RPMI8226 (cell line): ENCODE measurements around the gene FOXA3.

ENCODE experiments used
- DNase-seq: peaks from one replicate; pipeline ENCODE4 v3.0.0-alpha.2; 2015

Gene FOXA3

DNA sequence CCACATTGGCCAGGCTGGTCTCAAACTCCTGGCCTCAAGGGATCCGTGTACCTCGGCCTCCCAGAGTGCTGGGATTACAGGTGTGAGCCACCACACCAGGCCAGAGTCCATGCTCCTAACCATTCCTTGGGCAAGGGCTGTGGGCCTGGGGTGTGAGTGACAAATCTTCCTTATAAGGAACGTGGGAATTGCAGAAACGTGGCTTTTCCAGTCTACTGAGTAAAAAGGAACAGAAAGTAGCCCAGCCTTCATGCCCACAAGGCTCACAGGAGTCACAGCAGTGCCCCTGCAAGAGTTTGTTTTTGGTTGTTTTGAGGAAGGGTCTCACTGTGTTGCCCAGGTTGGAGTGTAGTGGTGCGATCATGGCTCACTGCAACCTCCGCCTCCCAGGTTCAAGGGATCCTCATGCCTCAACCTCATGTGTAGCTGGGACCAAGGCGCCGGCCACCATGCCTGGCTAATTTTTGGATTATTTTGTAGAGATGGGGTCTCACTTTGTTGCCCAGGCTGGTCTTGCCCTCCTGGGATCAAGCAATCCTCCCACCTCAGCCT, 33.2 kb downstream of the FOXA3 start:
- DNase-seq: no peak

- no peak for DNase-seq
These were observed 35.1 kb downstream of the FOXA3 start for GRCh38 chr19:45899253-45899652.

- no peak for DNase-seq
These were observed 35.9 kb downstream of the FOXA3 start for GRCh38 chr19:45899919-45900589.

DNA sequence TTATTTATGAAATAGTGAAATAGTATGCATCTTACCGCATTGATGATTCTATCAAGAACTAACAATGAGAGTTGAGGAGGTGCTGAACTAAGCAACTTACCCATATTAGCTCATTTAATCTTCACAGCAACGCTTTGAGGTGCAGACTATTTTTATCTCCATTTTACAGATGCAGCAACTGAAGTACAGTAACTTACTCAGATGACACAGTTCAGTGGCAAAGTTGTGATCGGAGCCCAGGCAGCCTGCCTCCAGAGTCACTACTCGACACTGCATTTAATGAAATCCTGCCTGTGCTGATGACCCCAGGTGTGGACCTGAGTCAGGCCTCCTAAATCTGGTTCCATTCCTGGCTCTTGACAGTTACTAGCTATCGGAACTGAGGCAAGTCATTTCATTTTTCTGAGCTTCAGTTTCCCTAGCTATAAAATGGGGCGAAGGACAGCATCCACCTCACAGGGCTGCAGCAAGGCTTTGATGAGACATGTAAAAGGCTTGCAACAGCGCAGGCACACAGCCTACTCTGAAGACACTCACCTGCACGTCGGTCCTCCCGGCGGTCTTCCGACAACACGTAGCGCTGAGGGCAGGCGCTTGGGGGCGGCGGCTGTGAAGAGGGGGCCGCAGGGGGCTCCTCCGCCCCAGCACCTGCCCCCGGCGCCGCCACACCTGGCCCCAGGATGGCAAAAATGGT, 36.8 kb downstream of the FOXA3 start:
- peak; percentile 8 for DNase-seq

DNA sequence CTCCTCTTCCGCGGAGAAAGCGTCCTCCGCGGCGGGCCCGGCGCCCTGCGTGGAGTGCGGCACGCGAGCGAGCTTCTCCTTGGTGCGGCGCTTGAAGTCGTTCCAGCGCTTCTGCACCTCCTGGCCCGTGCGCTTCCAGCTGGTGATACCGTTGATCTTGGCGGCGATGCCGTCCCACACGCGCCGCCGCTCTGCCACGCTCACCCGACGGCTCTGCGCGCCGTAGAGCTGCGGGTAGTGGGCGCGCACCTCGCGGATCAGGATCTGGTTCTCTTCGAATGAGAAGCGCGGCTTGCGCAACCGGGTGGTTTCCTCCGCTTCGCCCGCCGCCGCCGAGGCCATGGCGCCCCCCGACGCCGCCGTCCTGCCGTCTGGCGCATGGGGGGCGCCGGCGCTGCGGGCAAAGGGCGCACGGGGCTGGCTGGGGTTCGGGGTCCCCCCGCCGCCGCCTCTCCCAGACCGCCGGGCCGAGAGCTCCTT, 37.3 kb downstream of the FOXA3 start:
- DNase-seq: no peak

GRCh38 chr19:45901912-45902650, 38.0 kb downstream of the FOXA3 start, which contains the start of gene MYPOP:
MYPOP (minus strand) TSS chr19:45902613; CDS start chr19:45901773, 840 bp downstream.
- DNase-seq: peak; percentile 17

DNA sequence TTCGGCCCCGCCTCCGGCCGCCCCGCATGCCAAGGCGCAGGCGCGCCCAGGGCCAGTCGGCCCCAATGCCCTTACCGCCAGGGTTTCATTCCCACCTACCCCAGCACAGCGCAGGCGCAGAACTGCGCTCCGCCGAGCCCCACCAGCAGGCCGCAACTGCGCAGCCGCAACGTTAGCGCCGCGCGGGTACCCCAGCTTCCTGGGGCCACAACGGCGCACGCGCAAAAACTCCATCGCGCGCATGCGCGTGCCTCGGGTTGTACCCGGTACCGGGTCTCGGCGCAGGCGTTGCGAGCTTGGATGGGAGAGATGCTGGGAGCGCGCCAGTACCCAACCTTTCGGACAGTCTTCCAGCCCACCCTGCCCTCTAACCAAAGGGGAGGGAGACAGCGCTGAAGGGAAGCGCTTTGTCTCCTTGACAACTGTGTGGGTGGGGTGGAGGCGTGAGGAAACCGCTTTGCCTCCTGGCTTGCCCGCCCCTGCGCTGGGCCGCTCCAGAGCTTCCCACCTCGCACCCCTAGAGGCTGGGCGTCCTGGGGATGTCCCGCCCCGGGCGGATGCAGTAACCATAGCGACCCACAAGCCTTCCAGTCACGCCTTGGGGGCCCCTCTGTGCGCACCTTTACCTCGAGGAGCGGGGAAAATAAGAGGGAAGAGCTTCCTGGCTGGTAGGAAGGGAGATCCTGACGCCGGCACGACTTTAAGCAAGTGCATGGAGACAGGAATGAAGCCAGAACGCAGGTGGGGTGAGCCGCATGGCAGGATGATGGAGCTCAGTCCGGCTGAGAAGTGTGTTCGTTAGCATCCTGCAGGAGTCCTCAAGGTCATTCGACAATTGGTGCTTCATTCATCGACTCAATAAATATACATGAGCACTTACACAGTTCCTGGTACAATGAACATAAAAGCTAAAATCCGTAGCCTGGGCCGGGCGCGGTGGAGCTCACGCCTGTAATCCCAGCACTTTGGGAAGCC, 38.8 kb downstream of the FOXA3 start:
- peak; percentile 96 for DNase-seq

- DNase-seq: no peak
These were observed 40.9 kb downstream of the FOXA3 start for GRCh38 chr19:45905011-45905410.

DNA sequence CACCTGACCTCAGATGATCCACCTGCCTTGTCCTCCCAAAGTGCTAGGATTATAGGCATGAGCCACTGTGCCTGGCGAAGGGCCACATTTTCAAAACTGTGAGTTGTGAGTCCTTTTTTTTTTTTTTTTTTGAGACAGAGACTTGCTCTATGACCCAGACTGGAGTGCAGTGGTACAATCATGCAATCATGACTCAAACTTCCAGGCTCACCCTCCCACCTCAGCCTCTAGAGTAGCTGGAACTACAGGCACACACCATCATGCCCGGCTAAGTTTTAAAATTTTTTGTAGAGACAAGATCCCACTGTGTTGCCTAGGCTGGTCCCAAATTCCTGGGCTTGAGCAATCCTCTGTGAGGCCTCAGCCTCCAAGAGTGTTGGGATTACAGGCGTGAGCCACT, 42.1 kb downstream of the FOXA3 start:
- DNase-seq: no peak

GRCh38 chr19:45908956-45909355, 44.8 kb downstream of the FOXA3 start:
- no peak for DNase-seq

DNA sequence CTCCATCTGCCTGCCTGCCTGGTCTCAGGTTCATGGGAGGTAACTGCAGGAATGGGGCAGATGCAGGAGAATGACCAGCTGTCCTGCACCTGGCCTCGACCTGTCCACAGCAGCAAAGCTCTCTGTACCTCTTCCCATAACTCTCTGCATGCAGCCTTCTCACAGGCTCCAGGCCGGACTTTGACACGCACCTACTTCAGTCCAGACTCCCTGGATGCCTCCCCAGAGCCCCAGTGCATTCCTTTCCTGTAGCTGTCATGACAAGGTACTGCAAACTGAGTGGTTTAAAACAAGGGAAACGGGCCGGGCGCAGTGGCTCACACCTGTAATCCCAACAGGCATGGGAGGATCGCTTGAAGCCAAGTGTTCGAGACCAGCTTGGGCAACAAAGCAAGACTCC, 47.2 kb downstream of the FOXA3 start:
- DNase-seq: no peak

DNA sequence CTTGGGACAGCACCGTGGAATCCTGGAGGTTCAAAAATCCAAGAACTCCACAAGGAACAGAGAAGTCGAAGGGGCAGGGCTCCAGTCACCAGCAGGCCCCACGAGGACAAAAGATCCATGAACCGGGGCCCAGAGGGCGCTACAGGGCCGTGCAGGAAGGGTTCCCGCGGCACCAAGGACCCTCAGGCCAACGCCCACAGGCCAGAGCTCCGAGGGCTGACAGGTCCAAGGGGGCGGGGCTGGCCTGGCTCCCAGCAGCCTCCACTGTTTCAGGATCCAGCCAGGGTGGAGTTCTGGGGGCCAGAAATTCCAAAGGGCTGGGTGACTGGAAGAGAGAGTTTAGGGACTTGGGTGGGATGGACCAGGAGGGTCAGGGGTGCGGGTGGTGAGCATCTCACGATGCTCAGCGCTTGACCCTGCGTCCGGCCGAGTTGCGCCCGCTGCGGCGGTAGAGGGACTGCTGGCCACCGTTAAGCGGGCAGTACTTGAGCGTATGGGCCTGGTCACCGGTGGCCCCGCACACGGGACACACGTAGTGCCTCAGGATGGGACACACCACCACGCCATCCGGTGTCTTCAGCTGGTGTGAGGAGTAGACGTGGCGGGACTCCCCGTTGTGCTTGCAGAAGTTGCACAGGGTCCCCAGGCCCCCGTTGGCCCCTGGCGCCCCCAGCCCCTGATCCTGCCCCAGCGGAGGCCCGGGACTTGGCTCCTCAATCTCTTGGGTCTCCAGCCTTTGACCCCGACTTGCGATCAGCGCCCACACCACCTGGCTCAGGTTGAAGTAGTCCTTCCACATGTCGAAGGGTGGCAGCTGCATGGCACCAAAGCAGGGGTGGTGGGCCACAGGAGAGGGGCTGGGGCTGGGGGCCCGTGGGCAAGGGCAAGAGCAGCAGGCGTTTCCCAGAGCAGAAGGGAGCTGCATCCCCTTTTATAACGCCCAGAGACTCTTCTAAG, 50.0 kb downstream of the FOXA3 start, which contains the start of gene NANOS2:
TSS of gene NANOS2 (minus strand) at position 905 of the 957 bp plus-strand sequence. CDS start at position 820, 85 bp downstream.
- DNase-seq: peak; percentile 20

- DNase-seq: no peak
These were observed 53.4 kb downstream of the FOXA3 start for GRCh38 chr19:45917421-45918091.

DNA sequence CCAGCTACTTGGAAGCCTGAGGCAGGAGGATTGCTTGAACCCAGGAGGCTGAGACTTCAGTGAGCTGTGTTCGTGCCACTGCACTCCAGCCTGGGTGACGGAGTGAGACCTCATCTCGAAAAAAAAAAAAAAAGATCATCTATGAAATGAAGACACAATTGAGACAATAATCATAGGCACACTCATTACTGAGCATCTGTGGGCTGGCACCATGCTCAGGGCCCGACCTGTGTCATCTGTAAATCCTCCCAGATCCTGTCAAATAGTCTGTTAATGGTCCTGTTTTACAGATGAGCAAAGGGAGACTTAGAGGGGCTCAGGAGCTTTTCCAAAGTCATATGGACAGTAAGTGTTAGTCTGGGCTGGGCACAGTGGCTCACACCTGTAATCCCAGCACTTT, 54.6 kb downstream of the FOXA3 start:
- DNase-seq: no peak

DNA sequence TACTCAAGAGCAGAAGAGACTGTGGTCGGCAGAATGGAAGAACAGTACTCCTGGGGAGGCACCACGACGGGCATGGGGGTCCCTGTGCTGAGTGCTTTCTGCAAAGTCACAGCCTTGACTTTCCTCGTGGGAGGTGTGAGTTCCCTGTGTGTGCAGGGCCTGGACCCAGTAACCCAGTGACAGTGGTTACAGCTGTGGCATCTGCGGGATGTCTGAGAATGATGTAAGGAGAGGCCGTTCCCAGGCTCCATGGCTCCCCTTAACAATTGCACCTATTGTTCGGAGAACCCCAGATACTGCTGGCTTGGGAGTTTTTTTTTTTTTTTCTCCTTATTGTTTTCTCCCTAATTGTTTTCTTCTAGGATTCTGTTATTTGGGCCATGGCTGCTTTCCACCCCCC, 55.6 kb downstream of the FOXA3 start:
- no peak for DNase-seq

DNA sequence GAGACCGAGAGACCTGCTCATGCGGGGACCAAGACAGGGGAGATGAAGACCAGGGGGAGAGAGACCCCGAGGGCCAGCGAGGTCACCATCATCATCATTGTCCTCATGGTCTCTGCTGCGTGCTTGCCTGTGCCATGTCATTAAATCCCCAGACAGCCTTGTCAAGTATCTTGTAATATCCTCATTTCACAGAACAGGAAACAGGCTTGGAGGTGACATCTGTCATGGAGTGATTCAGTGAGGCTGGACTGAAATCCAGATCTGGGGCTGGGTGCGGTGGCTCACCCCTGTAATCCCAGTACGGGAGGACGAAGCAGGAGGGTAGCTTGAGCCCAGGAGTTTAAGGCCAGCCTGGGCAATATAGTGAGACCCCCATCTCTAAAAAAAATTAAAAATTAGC, 56.3 kb downstream of the FOXA3 start:
- no peak for DNase-seq

DNA sequence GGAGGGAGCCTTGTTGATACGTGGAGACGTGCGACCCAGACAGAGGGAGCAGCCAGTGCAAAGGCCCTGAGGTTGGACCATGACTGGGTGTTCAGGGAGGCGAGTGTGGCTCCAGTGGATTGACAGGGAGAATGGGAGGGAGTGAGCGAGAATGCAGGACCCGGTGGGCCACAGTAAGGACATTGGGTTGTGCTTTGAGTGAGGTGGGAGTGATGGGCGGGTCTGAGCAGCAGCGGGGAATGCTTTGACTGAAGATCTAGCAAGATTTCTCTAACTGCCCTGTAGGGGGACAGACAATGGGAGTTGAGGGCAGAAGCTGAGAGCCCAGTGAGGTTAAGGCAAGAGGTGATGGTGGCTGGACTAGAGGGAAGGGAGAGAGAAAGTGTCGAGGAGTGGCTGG, 58.2 kb downstream of the FOXA3 start:
- DNase-seq: peak; percentile 19
